HS-5 (cell line): ENCODE results near the gene NCS1.
"Not testable (repeated sequence)": the region's sequence is repeated elsewhere in the genome, so short reads cannot be mapped to it uniquely, and the experiment has no call there.

Experiments
- DNase-seq: peaks from one replicate; pipeline ENCODE4 v3.0.0-alpha.2; 2012; ENCODE audit warnings: low read depth

NCS1 gene

DNA sequence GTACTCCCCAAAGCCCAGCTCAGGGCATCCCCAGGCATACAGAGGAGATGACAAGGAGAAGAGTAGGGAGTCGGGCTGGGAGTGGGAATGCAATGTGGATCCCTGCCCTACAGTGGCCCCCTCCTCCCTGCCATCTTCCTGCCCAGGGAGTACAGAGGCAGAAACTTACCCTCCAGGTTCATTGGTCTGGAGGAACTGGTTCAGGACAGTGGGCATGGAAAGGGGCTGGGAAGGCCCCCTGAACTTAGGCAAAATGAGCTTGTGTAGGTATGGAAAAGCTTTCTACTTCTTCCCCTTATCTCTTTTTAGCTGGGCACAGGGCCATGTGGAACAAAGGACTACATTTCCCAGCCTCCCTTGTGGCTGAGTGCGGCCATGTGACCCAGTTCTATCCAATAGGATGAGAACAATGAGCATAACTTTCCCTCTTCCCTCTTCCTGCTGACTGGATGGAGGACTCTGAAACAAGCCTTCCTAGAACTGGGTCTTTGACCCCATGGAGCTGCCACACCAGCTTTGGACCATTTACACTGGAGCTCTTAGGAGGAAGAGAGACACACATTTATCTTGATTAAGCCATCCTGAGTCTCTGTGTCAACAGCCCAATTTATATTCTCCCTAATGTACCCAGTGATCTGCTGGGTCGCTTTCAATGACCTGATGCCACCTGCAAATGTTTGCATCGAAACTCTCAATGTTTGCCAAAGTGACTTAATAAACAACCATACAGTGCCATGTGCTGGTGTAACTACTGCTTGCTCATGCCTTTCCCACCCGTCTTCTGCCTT, 68.4 kb downstream of the NCS1 start:
- DNase-seq, result peak; percentile 29

DNA sequence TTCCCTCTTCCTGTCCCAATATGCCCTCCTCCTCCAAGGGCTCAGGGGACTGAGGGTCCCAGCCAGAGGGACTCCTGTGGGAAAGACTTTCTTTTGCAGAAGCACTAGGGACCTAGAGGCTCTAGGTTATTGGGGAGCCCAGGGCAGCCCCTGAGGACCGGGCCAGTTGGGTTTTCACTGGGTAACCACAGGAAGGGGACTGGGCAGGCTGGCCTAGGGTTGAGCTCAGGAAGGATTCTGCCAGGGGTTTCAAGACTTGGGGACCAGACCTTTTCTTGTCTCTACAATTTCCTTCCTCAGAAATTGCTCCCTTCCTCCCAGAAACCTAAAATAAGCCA, 69.0 kb downstream of the NCS1 start:
- no peak for DNase-seq

DNA sequence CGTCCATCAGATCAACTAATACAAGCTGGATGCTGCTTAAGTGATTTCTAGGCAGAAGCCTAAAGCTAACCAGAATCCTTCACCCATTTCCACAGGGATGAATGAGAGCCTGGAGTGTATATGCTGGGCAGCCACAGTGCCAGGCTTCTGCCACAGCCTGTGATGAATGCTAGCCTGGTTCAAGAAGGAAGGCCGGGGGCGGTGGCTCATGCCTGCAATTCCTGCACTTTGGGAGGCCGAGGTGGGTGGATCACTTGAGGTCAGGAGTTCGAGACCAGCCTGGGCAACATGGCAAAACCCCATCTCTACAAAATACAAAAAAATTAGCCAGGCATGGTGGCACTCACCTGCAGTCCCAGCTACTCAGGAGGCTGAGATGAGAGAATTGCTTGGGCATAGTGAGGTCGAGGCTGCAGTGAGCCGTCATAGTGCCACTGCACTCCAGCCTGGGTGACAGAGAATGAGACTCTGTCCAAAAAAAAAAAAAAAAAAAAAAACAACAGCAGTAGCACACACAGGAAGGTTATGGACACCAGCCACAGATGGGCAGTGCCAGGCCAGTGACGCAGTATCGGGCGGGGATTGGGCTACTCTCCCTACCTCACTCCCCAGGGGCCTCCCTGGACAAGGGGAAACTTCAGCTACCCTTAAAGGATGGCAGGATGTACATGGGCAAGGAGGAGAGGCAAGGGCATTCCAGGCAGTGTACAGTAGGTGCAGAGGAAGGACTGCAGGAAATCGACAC, 70.2 kb downstream of the NCS1 start:
- no peak for DNase-seq

DNA sequence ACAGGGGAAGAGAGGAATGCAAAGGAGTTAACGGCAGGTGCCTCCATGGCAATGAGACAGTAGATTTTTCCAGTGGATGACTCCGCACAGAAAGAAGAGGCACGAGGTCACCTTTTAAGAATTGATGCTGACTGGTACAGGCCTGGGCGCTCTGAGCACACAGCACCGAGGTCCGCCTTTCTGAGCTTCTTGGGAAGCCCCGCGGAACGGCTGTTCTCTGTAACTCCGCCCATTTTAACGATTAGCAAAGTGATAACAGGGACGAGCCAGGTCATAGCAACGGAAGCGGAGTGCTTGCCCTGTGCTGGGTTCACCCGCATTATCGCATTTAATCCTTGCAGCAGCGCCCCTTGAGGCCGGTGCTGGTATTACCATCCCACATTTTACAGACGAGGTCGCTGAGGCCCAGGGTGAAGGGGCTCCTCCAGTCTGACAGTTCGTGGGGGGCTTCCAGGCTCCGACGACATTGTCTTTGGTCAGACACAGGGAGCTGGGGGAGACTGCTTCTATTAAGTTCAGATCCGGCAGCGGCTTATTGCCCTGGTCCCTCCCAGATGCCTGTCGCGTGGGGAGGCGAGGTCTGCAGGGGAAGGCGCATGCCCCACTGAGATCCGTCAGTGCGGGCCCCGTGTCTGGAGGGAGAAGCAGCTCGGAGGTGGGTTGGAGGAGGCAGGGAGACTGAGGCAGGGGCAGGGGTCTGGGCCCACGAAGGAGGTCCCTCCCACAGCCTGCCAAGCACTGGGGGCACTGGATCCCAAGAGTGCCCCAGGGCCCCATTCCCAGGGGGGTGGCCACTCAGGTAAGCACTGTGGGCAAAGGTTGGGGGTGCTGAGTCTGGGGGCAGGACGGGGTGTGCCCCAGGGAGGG, 71.0 kb downstream of the NCS1 start:
- no peak for DNase-seq

- DNase-seq, result no peak
Measured at GRCh38 chr9:130243882-130244170, 71.6 kb downstream of the NCS1 start.

- no peak for DNase-seq
Measured at GRCh38 chr9:130244548-130245165, 72.5 kb downstream of the NCS1 start.

GRCh38 chr9:130245474-130245873, 73.3 kb downstream of the NCS1 start:
- no peak for DNase-seq

DNA sequence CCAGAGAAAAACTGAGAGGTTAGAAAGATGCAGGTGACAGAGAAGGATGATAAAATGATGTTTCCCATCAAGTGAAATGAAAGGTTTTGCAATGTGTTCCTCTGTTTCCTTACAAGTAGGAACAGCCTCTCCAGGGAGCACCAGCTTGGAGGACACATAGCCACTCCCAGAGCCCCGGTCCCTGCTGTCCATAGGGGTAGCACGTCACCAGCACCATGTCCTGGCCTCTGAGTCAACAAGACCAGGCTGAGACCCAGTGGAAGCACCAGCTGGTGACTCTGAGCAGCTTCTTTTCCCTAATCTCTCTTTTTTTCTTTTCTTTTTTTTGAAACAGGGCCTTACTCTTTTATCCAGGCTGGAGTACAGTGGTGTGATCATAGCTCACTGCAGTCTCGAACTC, 73.9 kb downstream of the NCS1 start:
- no peak for DNase-seq

DNA sequence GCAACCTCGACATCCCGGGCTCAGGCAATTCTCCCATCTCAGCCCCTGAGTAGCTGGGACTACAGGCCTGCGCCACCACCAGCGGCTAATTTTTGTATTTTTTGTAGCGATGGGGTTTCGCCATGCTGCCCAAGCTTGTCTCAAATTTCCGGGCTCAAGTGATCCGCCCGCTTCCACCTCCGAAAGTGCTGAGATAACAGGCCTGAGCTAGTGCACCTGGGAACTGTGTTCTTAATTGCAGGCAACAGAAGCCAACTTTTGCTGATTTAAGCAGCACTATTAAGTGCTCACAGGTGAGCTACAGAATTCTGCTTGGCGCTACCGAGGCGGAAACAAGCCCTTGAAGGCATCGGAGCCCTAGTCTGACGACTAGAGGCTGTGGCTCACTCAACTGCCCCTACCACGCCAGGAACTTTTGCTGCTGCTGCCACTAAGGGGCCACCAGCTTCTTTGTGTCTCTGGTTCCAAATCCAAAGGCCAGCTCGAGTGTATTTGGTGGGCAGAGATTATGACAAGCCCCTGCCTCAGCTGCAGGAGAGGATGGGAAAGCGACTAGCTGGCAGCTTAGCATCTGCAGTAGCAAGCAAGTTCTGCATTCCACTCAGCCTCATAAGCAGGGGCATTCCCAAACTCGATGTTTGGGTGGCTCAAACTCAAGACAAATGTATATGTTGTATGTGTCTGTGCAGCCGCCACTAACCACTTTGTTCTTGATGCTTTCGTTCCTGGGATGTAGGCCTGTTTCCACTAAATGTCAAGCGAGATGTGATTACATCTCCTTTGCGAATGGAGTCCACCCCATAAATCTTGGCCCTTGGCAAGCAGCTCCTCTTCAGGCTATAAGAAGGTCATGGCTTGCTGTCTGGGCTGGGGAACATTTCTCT, 82.8 kb downstream of the NCS1 start:
- no peak for DNase-seq

DNA sequence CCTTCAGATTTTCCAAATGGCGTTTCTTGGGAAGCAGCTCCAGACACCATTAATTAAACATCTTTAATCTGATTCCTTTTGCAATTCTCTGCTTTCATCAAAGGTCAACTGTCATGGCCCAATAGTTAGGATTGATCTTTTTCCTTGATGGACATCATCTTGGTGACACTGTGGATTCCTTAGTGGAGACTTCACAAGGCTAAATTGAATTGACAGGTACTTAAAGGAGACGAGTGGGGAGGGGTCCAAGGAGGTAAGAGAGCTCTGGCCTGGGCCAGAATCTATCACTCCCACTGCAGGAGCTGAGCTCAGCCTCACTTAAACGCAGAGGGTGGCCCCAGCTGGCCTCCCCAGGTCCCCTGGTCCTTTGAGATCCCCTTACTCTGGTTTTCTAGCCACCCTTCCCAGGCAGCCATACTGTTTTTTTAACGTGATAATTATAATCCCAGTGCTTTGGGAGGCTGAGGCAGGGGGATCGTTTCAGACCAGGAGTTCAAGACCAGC, 83.5 kb downstream of the NCS1 start:
- no peak for DNase-seq

DNA sequence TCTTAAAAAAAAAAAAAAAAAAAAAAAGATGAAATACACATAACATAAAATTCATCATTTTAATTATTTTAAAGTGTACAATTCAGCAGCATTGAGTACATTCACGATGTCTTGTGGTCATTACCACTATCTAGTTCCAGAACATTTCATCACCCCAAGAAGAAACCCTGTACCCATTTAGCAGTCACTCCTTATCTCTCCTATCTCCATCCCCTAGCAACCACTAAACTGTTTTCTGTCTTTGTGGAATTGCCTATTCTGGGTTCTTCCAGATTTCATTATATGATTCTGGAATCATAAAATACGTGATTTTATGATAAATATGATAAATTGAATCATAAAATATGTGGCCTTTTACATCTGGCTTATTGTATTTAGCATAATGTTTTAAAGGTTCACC, 84.4 kb downstream of the NCS1 start:
- DNase-seq, result no peak

- not testable (repeated sequence) for DNase-seq
Measured at GRCh38 chr9:130258137-130258536, 85.9 kb downstream of the NCS1 start.

DNA sequence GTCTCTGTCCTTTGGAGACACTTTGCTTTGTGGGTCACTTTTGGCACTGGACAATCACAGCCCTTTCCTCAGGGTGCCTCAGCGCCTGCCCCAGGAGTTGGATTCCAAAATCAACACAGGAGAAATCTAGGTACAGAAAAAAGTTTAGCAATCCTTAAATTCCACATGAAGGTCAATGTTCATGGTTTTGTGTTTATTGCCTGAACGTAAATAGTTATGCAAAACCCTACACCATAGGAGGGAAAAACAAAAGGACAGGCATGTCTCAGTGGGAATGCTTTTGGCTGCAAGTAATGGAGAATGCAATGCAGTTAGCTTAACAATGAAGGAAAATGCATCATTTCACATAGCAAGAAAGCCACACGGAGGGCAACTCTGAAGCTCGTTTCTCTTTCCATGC, 86.8 kb downstream of the NCS1 start:
- DNase-seq, result no peak

DNA sequence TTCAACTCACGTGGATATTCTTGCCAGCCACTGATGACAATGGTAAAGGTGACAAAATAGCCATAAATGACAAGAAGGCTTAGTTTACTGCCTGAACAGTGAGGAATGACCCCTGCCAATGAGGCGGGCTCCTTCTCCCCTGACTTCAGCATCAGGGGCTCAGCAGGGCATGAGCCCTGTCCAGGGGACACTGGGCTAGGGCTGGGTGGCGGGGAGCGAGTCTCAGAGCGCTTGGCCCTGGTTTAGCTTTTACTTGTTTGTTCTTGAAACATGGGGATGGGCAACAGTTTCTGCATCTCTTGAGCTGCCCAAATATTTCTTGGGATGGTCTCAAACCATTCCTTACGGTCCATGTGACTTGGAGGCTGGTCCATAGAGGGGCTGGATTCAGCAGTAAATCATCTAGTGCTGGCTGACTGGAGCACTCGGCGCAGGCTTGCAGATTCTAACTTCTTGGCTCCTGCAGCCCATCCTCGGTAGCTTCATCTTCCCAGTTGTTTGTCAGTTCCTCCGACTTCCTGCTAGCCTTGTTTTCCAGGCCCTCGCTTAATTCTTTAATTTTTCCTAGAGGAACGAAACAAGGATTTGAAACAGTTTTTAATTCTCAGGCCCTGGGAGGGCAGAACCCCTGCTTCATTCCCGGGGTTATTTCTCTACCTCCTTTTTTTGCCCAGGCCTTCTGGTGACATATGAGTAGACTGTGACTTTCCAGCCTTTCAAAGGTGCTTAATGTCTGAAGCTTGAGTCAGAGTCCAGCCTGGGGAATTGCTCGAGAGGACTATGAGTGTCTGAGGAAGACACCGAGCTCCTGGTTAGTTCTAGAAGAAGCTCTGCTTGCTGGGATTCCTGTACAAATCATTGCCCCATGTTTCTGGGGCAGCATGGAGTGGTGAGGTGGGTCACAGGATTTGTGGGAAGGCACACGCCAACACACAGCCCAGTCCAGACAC, 88.9 kb downstream of the NCS1 start:
- DNase-seq, result no peak

- no peak for DNase-seq
Measured at GRCh38 chr9:130262061-130262745, 90.0 kb downstream of the NCS1 start.

GRCh38 chr9:130262771-130263170, 90.6 kb downstream of the NCS1 start:
- no peak for DNase-seq

GRCh38 chr9:130263601-130264413, 91.6 kb downstream of the NCS1 start:
- no peak for DNase-seq
